H1 (cell line): ENCODE measurements around the gene PDGFD. TPM values are rescaled to one million over a fixed set of nuclear protein-coding genes. Genes with fewer than 3 reads are reported as not detected.

Source experiments
- CTCF ChIA-PET: fragments of 300-600 bp; sonication (Branson Sonifier 250); formaldehyde crosslinking; loops from one replicate; lab custom pipeline; 2021; ENCODE audit not compliant: partially characterized antibody; lab: Charles Lee
- POLR2A ChIA-PET: fragments of 300-600 bp; sonication (Branson Sonifier 250); formaldehyde crosslinking; loops from one replicate; lab custom pipeline; 2021; ENCODE audit warnings: inconsistent platforms; ENCODE audit not compliant: partially characterized antibody; lab: Charles Lee
- DNase-seq, 2 experiments: peaks; one replicate each; pipeline versions ENCODE4 v3.0.0 to v3.0.0-alpha.2; 2010 to 2022; ENCODE audit warnings: low spot score in 2 of 2, low read depth in 1 of 2, mixed read lengths in 1 of 2
- FAIRE-seq: peaks from 2 replicates; lab custom pipeline; 2011; peaks lifted over from hg19 to GRCh38; lab: Jason Lieb, UNC
- H2AFZ ChIP-seq: 2 replicates; pipeline ENCODE4 v1.8.1; 2012; ENCODE audit warnings: low read length, inconsistent platforms
- H2AK5ac ChIP-seq: 2 replicates; pipeline ENCODE4 v1.6.1; 2013; ENCODE audit warnings: low read depth, low read length
- H2BK120ac ChIP-seq: replicated peaks from 2 replicates; pipeline ENCODE3; 2013; ENCODE audit warnings: low read depth, low read length, inconsistent platforms
- H2BK12ac ChIP-seq: 2 replicates; pipeline ENCODE4 v1.6.1; 2013; ENCODE audit warnings: low read depth, low read length
- H2BK15ac ChIP-seq: 2 replicates; pipeline ENCODE4 v1.6.1; 2013; ENCODE audit warnings: low read length
- H2BK20ac ChIP-seq: 2 replicates; pipeline ENCODE4 v1.6.1; 2013; ENCODE audit warnings: low read length
- H2BK5ac ChIP-seq: 2 replicates; pipeline ENCODE4 v1.6.1; 2013; ENCODE audit warnings: low read depth, low read length
- H3K14ac ChIP-seq: 2 replicates; pipeline ENCODE4 v1.6.1; 2013; ENCODE audit warnings: inconsistent platforms; ENCODE audit not compliant: insufficient read length
- H3K18ac ChIP-seq: 2 replicates; pipeline ENCODE4 v1.6.1; 2013; ENCODE audit warnings: low read length; ENCODE audit errors: extremely low read depth
- H3K23ac ChIP-seq: 2 replicates; pipeline ENCODE4 v1.6.1; 2013; ENCODE audit warnings: inconsistent platforms; ENCODE audit not compliant: insufficient read length
- H3K23me2 ChIP-seq: 2 replicates; pipeline ENCODE4 v1.6.1; 2013; ENCODE audit warnings: low read depth, low read length
- H3K27ac ChIP-seq: 2 replicates; pipeline ENCODE4 v1.6.1; 2011; ENCODE audit warnings: low read depth, low read length, inconsistent platforms
- H3K27me3 ChIP-seq, 4 experiments: replicated peaks in 1 of 4; 1 replicate in 1 of 4; 2 replicates in 3 of 4; pipeline versions ENCODE4 v1.6.1 to v1.8.1; 2011 to 2013; ENCODE audit warnings: low read length in 3 of 4, mild to moderate bottlenecking in 3 of 4, inconsistent platforms in 2 of 4, mixed read lengths in 2 of 4, moderate library complexity in 1 of 4; ENCODE audit not compliant: control insufficient read depth in 3 of 4, insufficient read depth in 3 of 4; ENCODE audit errors: extremely low read depth in 1 of 4
- H3K36me3 ChIP-seq, 4 experiments: 2 replicates each; pipeline versions ENCODE4 v1.6.1 to v1.8.1; 2011 to 2013; ENCODE audit warnings: mild to moderate bottlenecking in 4 of 4, low read length in 3 of 4, moderate library complexity in 2 of 4, control low read depth in 1 of 4, inconsistent platforms in 1 of 4; ENCODE audit not compliant: insufficient read depth in 4 of 4, control insufficient read depth in 2 of 4
- H3K4ac ChIP-seq: replicated peaks from 2 replicates; pipeline ENCODE3; 2013; ENCODE audit warnings: low read length, low read depth, mixed read lengths, inconsistent platforms; ENCODE audit not compliant: insufficient read length
- H3K4me1 ChIP-seq, 4 experiments: replicated peaks in 1 of 4; 1 replicate in 1 of 4; 2 replicates in 3 of 4; pipeline versions ENCODE4 v1.6.1 to v1.8.1; 2011 to 2013; ENCODE audit warnings: low read length in 3 of 4, inconsistent platforms in 2 of 4, mixed read lengths in 1 of 4; ENCODE audit not compliant: insufficient read depth in 4 of 4, control insufficient read depth in 3 of 4
- H3K4me2 ChIP-seq, 2 experiments: 2 replicates each; pipeline versions ENCODE4 v1.6.1 to v1.8.1; 2011 to 2013; ENCODE audit warnings: low read depth in 2 of 2, low read length in 2 of 2, control low read depth in 1 of 2, inconsistent platforms in 1 of 2, mild to moderate bottlenecking in 1 of 2; ENCODE audit not compliant: insufficient read depth in 1 of 2
- H3K4me3 ChIP-seq, 4 experiments: fragments of 200-600, 300-600 bp in 1 of 4; sonication (generic), shearing (Covaris generic), sonication (Bioruptor Twin) in 1 of 4; 2 replicates each; pipeline versions ENCODE4 v1.5.1 to v1.8.1; 2011 to 2016; ENCODE audit warnings: low read length in 4 of 4, low read depth in 3 of 4, control low read depth in 2 of 4, inconsistent platforms in 2 of 4, mild to moderate bottlenecking in 2 of 4, mixed read lengths in 1 of 4, moderate library complexity in 1 of 4; ENCODE audit not compliant: insufficient read depth in 2 of 4; ENCODE audit errors: extremely low read depth in 1 of 4
- H3K56ac ChIP-seq: replicated peaks from 2 replicates; pipeline ENCODE3; 2013; ENCODE audit warnings: low read depth, mild to moderate bottlenecking, mixed read lengths, low read length, inconsistent platforms; ENCODE audit not compliant: insufficient read length
- H3K79me1 ChIP-seq: 2 replicates; pipeline ENCODE4 v1.6.1; 2013; ENCODE audit warnings: low read depth, low read length, control low read depth
- H3K79me2 ChIP-seq, 2 experiments: 2 replicates each; pipeline versions ENCODE4 v1.6.1 to v1.8.1; 2012 to 2013; ENCODE audit warnings: low read length in 2 of 2, mild to moderate bottlenecking in 2 of 2, inconsistent platforms in 1 of 2; ENCODE audit not compliant: insufficient read depth in 2 of 2, control insufficient read depth in 1 of 2
- H3K9ac ChIP-seq, 4 experiments: replicated peaks in 1 of 4; 1 replicate in 1 of 4; 2 replicates in 3 of 4; pipeline versions ENCODE4 v1.6.1 to v1.8.1; 2011 to 2013; ENCODE audit warnings: low read depth in 3 of 4, low read length in 3 of 4, control low read depth in 2 of 4, mild to moderate bottlenecking in 2 of 4, moderate library complexity in 2 of 4, inconsistent platforms in 1 of 4; ENCODE audit errors: extremely low read depth in 1 of 4
- H3K9me3 ChIP-seq, 2 experiments: 2 replicates each; pipeline versions ENCODE4 v1.6.1 to v1.8.1; 2012 to 2013; ENCODE audit warnings: mild to moderate bottlenecking in 2 of 2, moderate library complexity in 2 of 2, control low read depth in 1 of 2, inconsistent platforms in 1 of 2, low read depth in 1 of 2, low read length in 1 of 2, mixed read lengths in 1 of 2; ENCODE audit not compliant: insufficient read depth in 2 of 2
- H4K20me1 ChIP-seq, 2 experiments: replicated peaks in 1 of 2; 2 replicates each; pipeline versions ENCODE3 to v1.8.1; 2011 to 2013; ENCODE audit warnings: inconsistent platforms in 2 of 2, low read length in 2 of 2, mild to moderate bottlenecking in 1 of 2; ENCODE audit not compliant: insufficient read depth in 2 of 2, control insufficient read depth in 1 of 2
- H4K5ac ChIP-seq: 2 replicates; pipeline ENCODE4 v1.6.1; 2013; ENCODE audit warnings: low read length, low read depth, mixed read lengths, inconsistent platforms; ENCODE audit not compliant: insufficient read length
- H4K8ac ChIP-seq: 2 replicates; pipeline ENCODE4 v1.8.0; 2013; ENCODE audit warnings: mild to moderate bottlenecking, moderate library complexity, low read length, inconsistent platforms; ENCODE audit not compliant: insufficient read depth; ENCODE audit errors: extremely low read depth
- H4K91ac ChIP-seq: replicated peaks from 2 replicates; pipeline ENCODE3; 2013; ENCODE audit warnings: low read length, mixed read lengths, inconsistent platforms; ENCODE audit not compliant: insufficient read length
- BACH1 ChIP-seq: IDR thresholded peaks from 2 replicates; pipeline ENCODE4 v1.6.1; 2012; ENCODE audit warnings: low read length, improper control_type of control experiment
- MAFK ChIP-seq: IDR thresholded peaks from 2 replicates; pipeline ENCODE4 v1.6.1; 2012; ENCODE audit warnings: low read depth, mild to moderate bottlenecking, improper control_type of control experiment, low read length
- RAD21 ChIP-seq, 2 experiments: IDR thresholded peaks in 1 of 2; conservative IDR thresholded peaks in 1 of 2; 2 replicates each; pipeline ENCODE4 v1.6.1; 2011; ENCODE audit warnings: low read depth in 2 of 2, low read length in 2 of 2, improper control_type of control experiment in 1 of 2, inconsistent platforms in 1 of 2, mild to moderate bottlenecking in 1 of 2, moderate library complexity in 1 of 2
- ZNF274 ChIP-seq: IDR thresholded peaks from 2 replicates; pipeline ENCODE4 v1.7.0; 2012; ENCODE audit warnings: low read length, borderline replicate concordance; ENCODE audit errors: extremely low read depth
- WGBS, 2 experiments: shearing (Covaris generic) in 1 of 2; methylation state at CpG; one replicate each; pipeline versions ENCODE4 v1.1.6 to v1.1.7; 2013 to 2015; ENCODE audit warnings: low lambda C conversion rate in 2 of 2, mixed read lengths in 2 of 2, inconsistent platforms in 1 of 2, low coverage in 1 of 2, missing lambda C conversion rate in 1 of 2; ENCODE audit not compliant: insufficient replicate concordance in 2 of 2, insufficient coverage in 1 of 2, insufficient read length in 1 of 2; ENCODE audit errors: extremely low coverage in 1 of 2, missing lambda C conversion rate in 1 of 2; 5-methylcytosine and 5-hydroxymethylcytosine counted together
- polyA plus RNA-seq, 7 experiments: library from polyadenylated mRNA; depleted of rRNA in 3 of 7; stranded (reverse) in 5 of 7; unstranded in 2 of 7; fragments of >200 nt in 5 of 7; fragments of 200-250 nt in 2 of 7; gene quantifications; 1 replicate in 5 of 7; 2 replicates in 1 of 7; 4 replicates in 1 of 7; pipeline versions ENCODE4 v1.2.1 to v1.2.3, GENCODE V29; 2011 to 2013; ENCODE audit warnings: missing spikeins in 2 of 7, mixed read lengths in 2 of 7
- total RNA-seq: library from RNA; stranded (reverse); fragmentation: NEBNext Ultra II Directional; extraction: Animal tissue kit (Norgen Biotek cat#: 25700); gene quantifications from 2 replicates; pipeline ENCODE4 v1.2.1, GENCODE V29; 2021
- TF ChIP-seq, protein P1 (sequence below): IDR thresholded peaks from 2 replicates; pipeline ENCODE4 v1.6.1; 2011; ENCODE audit warnings: low read depth, mild to moderate bottlenecking, low read length; ENCODE audit not compliant: insufficient read depth

Gene PDGFD
- total and polyA plus RNA-seq, 2 of the 8 experiments (the other 6 are each of a cell fraction or from before 2014, with no cell fraction given): 1.1 to 3.9 TPM

DNA sequence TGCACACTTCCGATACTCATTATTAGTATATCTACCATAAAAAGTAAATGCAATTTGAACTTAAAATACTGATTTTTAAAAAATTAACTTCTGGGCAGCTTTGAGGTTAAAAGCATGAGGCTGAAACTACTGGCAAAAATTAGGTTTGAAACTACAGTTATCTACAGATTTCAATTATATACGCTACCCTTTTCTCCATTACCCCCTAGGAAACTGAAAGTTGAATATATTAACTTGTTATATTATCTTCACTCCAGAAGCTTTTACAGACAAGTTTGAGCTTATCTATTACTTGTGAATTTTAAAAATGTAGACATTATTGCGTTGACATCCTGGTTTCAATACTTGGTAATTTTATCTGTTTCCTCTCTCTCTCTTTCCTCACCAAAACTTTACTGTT lies 224.3 kb downstream of the PDGFD start:
- no peak overlapping the region for H2BK12ac ChIP-seq
- ChIA-PET POLR2A (no interaction called here), CTCF (no interaction called here)
- no peaks in the 10 kb centered on the region for H3K79me2 ChIP-seq
- H2BK20ac ChIP-seq: no peak overlapping the region
- H4K91ac ChIP-seq: no peak overlapping the region
- TF ChIP-seq ZNF274: no peak
- TF ChIP-seq BACH1: no peak
- TF ChIP-seq MAFK: no peak
- TF ChIP-seq, protein P1, sequence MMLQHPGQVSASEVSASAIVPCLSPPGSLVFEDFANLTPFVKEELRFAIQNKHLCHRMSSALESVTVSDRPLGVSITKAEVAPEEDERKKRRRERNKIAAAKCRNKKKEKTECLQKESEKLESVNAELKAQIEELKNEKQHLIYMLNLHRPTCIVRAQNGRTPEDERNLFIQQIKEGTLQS: no peak
- TF ChIP-seq RAD21 (IDR thresholded peaks at IDR 0.05 in 1 of 2, conservative IDR thresholded peaks at IDR 0.05 in 1 of 2; ENCODE audit: low read depth in 2 of 2, low read length in 2 of 2): no peak
- H3K36me3 ChIP-seq: no peaks in the 10 kb centered on the region
- no peak overlapping the region for H2BK15ac ChIP-seq
- H2BK120ac ChIP-seq: no peak overlapping the region
- no peaks in the 10 kb centered on the region for H3K4me1 ChIP-seq
- H3K27ac ChIP-seq: no peak overlapping the region
- no peaks in the 10 kb centered on the region for H3K27me3 ChIP-seq
- no peaks in the 10 kb centered on the region for H3K9me3 ChIP-seq
- H4K20me1 ChIP-seq: no peaks in the 10 kb centered on the region
- H3K9ac ChIP-seq: no peak overlapping the region
- no peak overlapping the region for H3K4ac ChIP-seq
- H2AK5ac ChIP-seq: no peak overlapping the region
- FAIRE-seq (no peak), DNase-seq (no peak)
- no peak overlapping the region for H3K4me2 ChIP-seq
- H3K23me2 ChIP-seq: no peaks in the 10 kb centered on the region
- no peak overlapping the region for H3K18ac ChIP-seq
- H2AFZ ChIP-seq: no peak overlapping the region
- H4K8ac ChIP-seq: no peak overlapping the region
- no peak overlapping the region for H4K5ac ChIP-seq
- H3K14ac ChIP-seq: no peak overlapping the region
- no peak overlapping the region for H3K4me3 ChIP-seq
- no peak overlapping the region for H2BK5ac ChIP-seq
- H3K79me1 ChIP-seq: no peaks in the 10 kb centered on the region
- H3K56ac ChIP-seq: no peak overlapping the region
- 87% methylated on average over 3 of the region's 3 CpGs; no CpG with 5 or more reads in 1 of the 2 experiments for WGBS, 2 experiments
- H3K23ac ChIP-seq: no peak overlapping the region
